Measurements from ENCODE around the gene GSPT1.

The GSPT1 gene

GRCh38 chr16:11848842-11849241 lies 66.9 kb downstream of the GSPT1 start:
- no peak for ATAC-seq
- no peak for TF ChIP-seq PATZ1 (CRISPR knock-in tag; IDR thresholded peaks at IDR 0.05; ENCODE audit: borderline replicate concordance)

GRCh38 chr16:11844499-11844898 lies 71.3 kb downstream of the GSPT1 start:
- TF ChIP-seq OSR1 (CRISPR knock-in tag; IDR thresholded peaks at IDR 0.05), result no peak
- no peak for TF ChIP-seq ZC3H10 (CRISPR knock-in tag; IDR thresholded peaks at IDR 0.05)
- TF ChIP-seq ZFP30 (CRISPR knock-in tag; IDR thresholded peaks at IDR 0.05), result no peak
- TF ChIP-seq CSDC2 (CRISPR knock-in tag; IDR thresholded peaks at IDR 0.05), result no peak
- TF ChIP-seq BACH2 (CRISPR knock-in tag; IDR thresholded peaks at IDR 0.05; ENCODE audit: borderline replicate concordance), result no peak
- no peak for TF ChIP-seq ZFP3 (CRISPR knock-in tag; IDR thresholded peaks at IDR 0.05)
- TF ChIP-seq GLIS3 (CRISPR knock-in tag; IDR thresholded peaks at IDR 0.05), result no peak
- no peak for ATAC-seq

- ATAC-seq, result no peak
- TF ChIP-seq TOX (CRISPR knock-in tag; IDR thresholded peaks at IDR 0.05; ENCODE audit: borderline replicate concordance), result no peak
Measured at GRCh38 chr16:11843861-11844260, 71.9 kb downstream of the GSPT1 start.

GRCh38 chr16:11843206-11843605 lies 72.5 kb downstream of the GSPT1 start:
- TF ChIP-seq CSRNP3 (CRISPR knock-in tag; IDR thresholded peaks at IDR 0.05) (no peak), ZC3H10 (CRISPR knock-in tag; IDR thresholded peaks at IDR 0.05) (no peak), ZNF8 (CRISPR knock-in tag; IDR thresholded peaks at IDR 0.05) (no peak), GLIS3 (CRISPR knock-in tag; IDR thresholded peaks at IDR 0.05) (no peak), SNAI2 (CRISPR knock-in tag; IDR thresholded peaks at IDR 0.05) (no peak), ZFP30 (CRISPR knock-in tag; IDR thresholded peaks at IDR 0.05) (no peak), TCF4 (CRISPR knock-in tag; IDR thresholded peaks at IDR 0.05; ENCODE audit: borderline replicate concordance) (no peak), POU6F1 (CRISPR knock-in tag; IDR thresholded peaks at IDR 0.05; ENCODE audit: borderline replicate concordance, low read depth) (no peak), OSR1 (CRISPR knock-in tag; IDR thresholded peaks at IDR 0.05) (no peak), RARB (CRISPR knock-in tag; IDR thresholded peaks at IDR 0.05) (no peak), TOX (CRISPR knock-in tag; IDR thresholded peaks at IDR 0.05; ENCODE audit: borderline replicate concordance) (no peak), CREB5 (CRISPR knock-in tag; IDR thresholded peaks at IDR 0.05; ENCODE audit: low read depth) (no peak), BACH2 (CRISPR knock-in tag; IDR thresholded peaks at IDR 0.05; ENCODE audit: borderline replicate concordance) (no peak)
- no peak for ATAC-seq

GRCh38 chr16:11841026-11841425 lies 74.7 kb downstream of the GSPT1 start:
- TF ChIP-seq ARNTL (CRISPR knock-in tag; IDR thresholded peaks at IDR 0.05; ENCODE audit: borderline replicate concordance, low read depth), result no peak
- TF ChIP-seq ISL1 (CRISPR knock-in tag; IDR thresholded peaks at IDR 0.05), result no peak
- no peak for TF ChIP-seq TSHZ2 (CRISPR knock-in tag; IDR thresholded peaks at IDR 0.05)
- no peak for TF ChIP-seq ZC3H10 (CRISPR knock-in tag; IDR thresholded peaks at IDR 0.05)
- no peak for TF ChIP-seq TCF4 (CRISPR knock-in tag; IDR thresholded peaks at IDR 0.05; ENCODE audit: borderline replicate concordance)
- no peak for TF ChIP-seq PPARA (CRISPR knock-in tag; IDR thresholded peaks at IDR 0.05; ENCODE audit: borderline replicate concordance)
- no peak for TF ChIP-seq CREB5 (CRISPR knock-in tag; IDR thresholded peaks at IDR 0.05; ENCODE audit: low read depth)
- no peak for TF ChIP-seq POU6F1 (CRISPR knock-in tag; IDR thresholded peaks at IDR 0.05; ENCODE audit: borderline replicate concordance, low read depth)
- no peak for TF ChIP-seq ZNF8 (CRISPR knock-in tag; IDR thresholded peaks at IDR 0.05)
- TF ChIP-seq ESRRG (CRISPR knock-in tag; IDR thresholded peaks at IDR 0.05), result no peak
- no peak for TF ChIP-seq TOX (CRISPR knock-in tag; IDR thresholded peaks at IDR 0.05; ENCODE audit: borderline replicate concordance)
- TF ChIP-seq GLIS3 (CRISPR knock-in tag; IDR thresholded peaks at IDR 0.05), result no peak
- no peak for ATAC-seq
